GM12891 (cell line): ENCODE measurements around the gene DUSP15.

Source experiments
- POLR2A ChIP-seq: IDR thresholded peaks from 2 replicates; pipeline ENCODE4 v1.6.1; 2011; ENCODE audit warnings: low read depth, low read length, control low read depth
- POLR2AphosphoS5 ChIP-seq: IDR thresholded peaks from 2 replicates; pipeline ENCODE4 v1.6.1; 2011; ENCODE audit warnings: low read depth, low read length, control low read depth
- TAF1 ChIP-seq: IDR thresholded peaks from 2 replicates; pipeline ENCODE4 v1.6.1; 2011; ENCODE audit warnings: low read depth, low read length, control low read depth

- TF ChIP-seq POLR2A (no peak), POLR2AphosphoS5 (no peak), TAF1 (no peak)
These were observed 29.2 kb downstream of the DUSP15 start for GRCh38 chr20:31840906-31841816.
